Measurements from ENCODE around the gene KRTAP10-10.

KRTAP10-10 gene

GRCh38 chr21:44686000-44686781 is 49.0 kb downstream of the KRTAP10-10 start:
- DNase-seq = no peak

GRCh38 chr21:44686843-44687561 is 49.8 kb downstream of the KRTAP10-10 start:
- no peak for DNase-seq

- DNase-seq = peak; percentile 31
Measured at GRCh38 chr21:44687671-44688070, 50.5 kb downstream of the KRTAP10-10 start.

Measured in NCI-H524 treated with DMSO at 0.1 percent for 48 hours (cell line).